HG02588 (cell line): ENCODE results near the gene CNR1.

Experiments used
- ATAC-seq: cut with Tn5 transposase; IDR thresholded peaks from one replicate; pipeline ENCODE4 v1.9.1; 2021; ENCODE audit warnings: mild to moderate bottlenecking, moderate library complexity; ENCODE audit not compliant: unreplicated experiment

The CNR1 gene

DNA sequence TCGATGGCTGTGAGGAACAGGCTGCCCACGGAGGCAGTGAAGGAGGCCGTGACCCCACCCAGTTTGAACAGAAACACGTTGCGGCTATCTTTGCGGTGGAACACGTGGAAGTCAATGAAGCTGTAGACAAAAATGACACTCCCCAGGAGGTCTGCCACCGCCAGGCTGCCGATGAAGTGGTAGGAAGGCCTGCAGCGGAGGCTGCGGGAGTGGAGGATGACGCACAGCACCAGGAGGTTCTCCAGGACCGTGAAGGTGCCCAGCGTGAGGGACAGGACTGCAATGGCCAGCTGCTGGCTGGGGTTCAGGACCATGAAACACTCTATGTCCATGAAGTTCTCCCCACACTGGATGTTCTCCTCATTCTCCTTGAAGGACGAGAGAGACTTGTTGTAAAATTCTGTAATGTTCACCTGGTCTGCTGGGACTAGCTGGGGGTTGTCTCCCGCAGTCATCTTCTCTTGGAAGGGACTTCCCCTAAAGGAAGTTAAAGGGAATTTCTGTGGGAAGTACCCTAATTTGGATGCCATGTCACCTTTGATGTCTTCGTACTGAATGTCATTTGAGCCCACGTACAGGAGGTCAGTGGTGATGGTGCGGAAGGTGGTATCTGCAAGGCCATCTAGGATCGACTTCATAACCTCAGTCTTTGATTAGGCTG, 21.4 kb downstream of the CNR1 start:
- ATAC-seq, result no peak

- no peak for ATAC-seq
These were observed 22.6 kb downstream of the CNR1 start for GRCh38 chr6:88143421-88144157.

DNA sequence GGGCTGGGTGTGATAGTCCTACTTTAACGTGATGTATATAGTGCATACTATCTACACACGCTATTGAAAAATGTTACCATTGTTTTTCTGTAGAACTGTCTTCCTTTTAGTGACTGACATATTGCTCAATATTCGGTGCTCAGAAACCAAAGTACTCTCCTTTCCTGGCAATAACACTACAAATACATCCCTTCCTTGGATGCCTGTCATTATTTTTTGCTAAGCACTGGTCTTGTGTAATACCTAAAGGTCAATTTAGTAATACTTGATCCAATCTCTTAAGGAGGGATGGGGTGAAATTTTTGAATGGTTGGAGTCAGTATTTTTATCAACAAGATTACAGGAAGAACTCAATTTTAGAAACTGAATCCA, 23.9 kb downstream of the CNR1 start:
- ATAC-seq, result no peak

GRCh38 chr6:88141561-88142296, 24.4 kb downstream of the CNR1 start:
- ATAC-seq, result peak; percentile 94

DNA sequence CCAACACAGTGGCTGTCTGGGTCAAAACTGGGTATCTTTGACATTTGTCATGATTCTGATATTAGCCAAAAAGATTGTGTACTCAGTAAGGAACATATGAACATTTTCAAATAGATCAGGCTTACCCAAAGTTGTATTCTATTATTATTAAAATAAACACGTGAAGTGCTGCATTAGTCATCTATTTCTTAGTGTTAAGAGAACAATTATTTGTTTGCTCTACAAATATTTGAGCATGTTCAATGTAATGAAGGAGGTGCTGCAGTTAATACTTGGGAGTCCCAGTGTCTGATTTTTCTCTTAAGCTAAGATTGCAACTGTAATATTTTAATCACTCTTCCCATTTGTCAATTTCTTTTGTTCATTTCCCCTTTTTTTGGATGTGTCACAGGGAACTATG, 28.2 kb downstream of the CNR1 start:
- no peak for ATAC-seq

GRCh38 chr6:88135578-88136114, 30.5 kb downstream of the CNR1 start:
- peak; percentile 83 for ATAC-seq

- no peak for ATAC-seq
These were observed 31.6 kb downstream of the CNR1 start for GRCh38 chr6:88134575-88134974.

DNA sequence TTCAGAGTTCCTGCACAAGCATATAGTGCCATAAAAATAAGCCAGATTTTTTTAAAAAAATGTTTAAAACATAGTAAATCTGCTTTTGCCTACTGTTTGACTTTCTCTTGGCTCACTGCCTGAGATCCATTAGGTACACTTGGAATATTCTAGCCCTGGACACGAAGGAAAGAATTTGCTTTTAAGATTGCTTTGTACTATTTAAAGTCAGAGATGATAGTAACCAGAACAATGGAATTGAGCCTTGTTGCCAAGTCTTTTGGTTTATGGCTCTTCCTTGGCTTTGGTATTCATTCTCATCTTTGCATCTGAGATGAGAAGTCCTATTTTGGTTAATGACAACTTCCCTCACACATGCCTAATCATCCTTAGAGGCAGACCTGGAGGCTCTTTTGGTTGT, 32.4 kb downstream of the CNR1 start:
- no peak for ATAC-seq

DNA sequence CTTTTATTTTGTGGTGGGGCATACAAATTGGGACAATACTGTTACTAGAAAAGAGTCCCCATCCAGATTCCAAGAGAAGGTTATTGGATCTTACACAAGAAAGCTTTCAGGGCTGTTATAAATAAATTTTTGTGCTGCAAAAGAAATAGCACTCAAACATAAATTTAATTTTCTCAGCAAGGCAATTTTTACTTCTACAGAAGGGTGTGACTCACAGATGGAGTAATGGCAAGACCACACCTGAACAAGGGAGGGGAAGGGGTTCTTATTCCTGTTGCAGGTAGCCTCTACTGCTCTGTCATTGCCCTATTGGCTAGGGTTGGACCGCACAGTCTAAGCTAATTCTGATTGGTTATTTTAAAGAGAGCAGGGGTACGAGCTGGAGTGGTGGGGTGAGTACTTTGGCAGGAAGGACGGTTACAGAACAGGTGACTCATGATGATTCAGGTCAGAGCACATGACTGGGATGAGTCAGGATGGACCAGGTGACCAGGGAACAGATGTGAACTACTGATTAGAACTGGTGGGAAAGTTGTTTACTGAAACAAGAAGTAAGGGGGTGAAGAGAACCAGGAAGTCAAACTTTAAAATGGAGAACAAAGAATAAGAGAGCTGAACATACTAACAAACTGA, 41.1 kb downstream of the CNR1 start:
- no peak for ATAC-seq

- ATAC-seq, result no peak
These were observed 45.5 kb downstream of the CNR1 start for GRCh38 chr6:88120635-88121034.

- no peak for ATAC-seq
These were observed 46.4 kb downstream of the CNR1 start for GRCh38 chr6:88119769-88120168.

DNA sequence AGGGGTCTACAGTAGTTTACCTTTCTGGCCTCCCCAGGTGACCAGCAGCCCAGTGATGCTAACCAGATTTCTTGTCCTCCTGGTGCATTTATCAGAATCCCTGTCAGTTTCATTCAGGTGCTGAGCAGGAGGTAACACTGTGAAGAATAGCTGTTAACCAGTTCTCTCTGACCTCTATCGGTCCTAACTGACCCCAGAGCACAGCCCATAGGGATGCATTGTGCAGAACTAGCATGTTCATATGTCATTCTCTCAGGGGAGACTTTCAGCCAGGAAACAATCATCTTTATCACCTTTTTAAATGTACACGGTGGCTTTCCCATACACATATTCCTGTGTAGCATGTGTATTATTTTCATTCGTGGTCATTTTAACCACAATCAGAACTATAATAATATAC, 49.9 kb downstream of the CNR1 start:
- no peak for ATAC-seq

GRCh38 chr6:88115307-88115706, 50.8 kb downstream of the CNR1 start:
- ATAC-seq, result no peak

DNA sequence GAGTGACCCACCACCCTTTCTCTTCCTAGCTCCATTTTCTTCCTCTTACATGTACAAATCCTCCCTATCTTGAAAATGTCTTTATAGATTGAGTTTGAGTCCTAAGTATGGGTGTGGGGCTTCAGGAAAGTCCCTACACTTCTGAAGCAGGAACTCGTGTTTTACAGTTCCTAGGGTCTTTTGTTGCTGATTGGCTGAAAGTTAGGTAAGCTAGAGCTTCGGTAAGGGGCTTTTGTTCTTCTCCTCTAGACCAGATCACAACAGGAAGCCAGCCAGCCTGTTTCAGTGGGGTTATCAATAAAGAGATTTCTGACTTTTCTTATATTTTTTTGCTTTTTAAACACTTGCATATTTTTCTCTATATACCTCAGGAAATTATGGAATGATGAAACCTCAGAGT, 51.3 kb downstream of the CNR1 start:
- no peak for ATAC-seq

GRCh38 chr6:88111991-88112390, 54.2 kb downstream of the CNR1 start:
- ATAC-seq, result no peak

GRCh38 chr6:88107241-88107640, 58.9 kb downstream of the CNR1 start:
- no peak for ATAC-seq

DNA sequence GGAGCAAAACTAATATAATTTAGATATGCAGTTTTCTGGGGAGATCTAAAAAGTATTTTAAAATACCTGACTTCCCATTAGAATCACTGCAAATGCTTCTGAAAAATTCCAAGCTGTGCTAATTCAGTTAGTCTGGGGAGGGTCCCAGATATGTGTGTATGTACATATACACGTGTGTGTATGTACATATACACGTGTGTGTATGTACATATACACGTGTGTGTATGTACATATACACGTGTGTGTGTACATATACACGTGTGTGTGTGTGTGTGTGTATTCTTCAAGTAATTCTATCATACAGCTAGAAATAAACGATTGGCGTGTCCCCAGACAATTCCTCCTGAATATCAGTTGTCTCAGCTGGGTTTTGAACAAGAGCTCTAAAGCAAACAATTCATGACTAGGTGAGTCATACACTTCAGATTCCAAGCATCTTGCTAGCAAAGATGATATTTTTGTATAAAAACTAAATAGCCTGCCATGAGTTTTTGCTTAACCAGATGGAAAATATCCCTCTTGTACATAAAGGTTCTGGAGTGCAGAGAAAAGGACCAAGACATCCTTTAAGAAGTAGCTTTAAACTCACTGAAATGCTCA, 60.3 kb downstream of the CNR1 start:
- ATAC-seq, result no peak
